HG02763 (cell line): ENCODE data around the gene COL6A5.
"Not testable (repeated sequence)": the region's sequence is repeated elsewhere in the genome, so short reads cannot be mapped to it uniquely, and the experiment has no call there.

Source experiments
- ATAC-seq: cut with Tn5 transposase; IDR thresholded peaks from one replicate; pipeline ENCODE4 v1.9.1; 2021; ENCODE audit warnings: mild to moderate bottlenecking, moderate library complexity; ENCODE audit not compliant: unreplicated experiment

Gene COL6A5

DNA sequence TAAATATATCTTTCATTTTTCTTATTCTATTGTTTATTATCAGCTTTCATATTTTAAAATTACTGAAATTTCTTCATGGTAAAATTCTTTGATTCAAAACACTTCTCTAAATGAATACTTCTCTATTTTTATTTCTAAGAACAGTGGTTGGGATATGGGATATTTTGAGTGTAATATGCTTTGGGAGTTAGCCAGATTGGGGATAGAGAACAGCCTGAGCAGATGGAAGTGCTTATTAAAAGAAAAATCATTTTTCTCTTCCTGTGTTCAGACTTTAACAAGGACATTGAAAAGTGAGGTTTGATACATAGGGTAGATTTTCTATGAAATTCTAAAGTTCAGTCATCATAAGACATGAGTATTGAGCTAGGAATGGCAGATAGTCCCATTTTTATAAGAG is 84.8 kb downstream of the COL6A5 start:
- ATAC-seq, result no peak

DNA sequence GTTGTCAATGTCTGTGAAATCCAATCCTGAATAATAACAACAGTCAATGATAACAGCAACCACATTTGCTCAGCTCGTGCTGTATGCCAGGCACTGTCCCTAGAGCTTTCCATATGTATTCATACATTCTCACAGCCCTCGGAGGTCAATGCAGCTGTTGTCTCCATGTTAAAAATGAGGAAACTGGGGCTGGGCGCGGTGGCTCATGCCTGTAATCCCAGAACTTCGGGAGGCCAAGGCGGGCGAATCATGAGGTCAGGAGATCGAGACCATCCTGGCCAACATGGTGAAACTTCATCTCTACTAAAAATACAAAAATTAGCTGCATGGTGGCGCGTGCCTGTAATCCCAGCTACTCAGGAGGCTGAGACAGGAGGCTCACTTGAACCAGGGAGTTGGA is 86.6 kb downstream of the COL6A5 start:
- ATAC-seq, result not testable (repeated sequence)

GRCh38 chr3:130433306-130433705 is 87.8 kb downstream of the COL6A5 start:
- no peak for ATAC-seq

- no peak for ATAC-seq
These were observed 96.8 kb downstream of the COL6A5 start for GRCh38 chr3:130442284-130442683.

- not testable (repeated sequence) for ATAC-seq
These were observed 101.4 kb downstream of the COL6A5 start for GRCh38 chr3:130446840-130447239.

GRCh38 chr3:130448155-130448554 is 102.7 kb downstream of the COL6A5 start:
- ATAC-seq, result not testable (repeated sequence)

GRCh38 chr3:130456540-130456939 is 111.1 kb downstream of the COL6A5 start:
- ATAC-seq, result no peak

- no peak for ATAC-seq
These were observed 112.2 kb downstream of the COL6A5 start for GRCh38 chr3:130457671-130458070.

DNA sequence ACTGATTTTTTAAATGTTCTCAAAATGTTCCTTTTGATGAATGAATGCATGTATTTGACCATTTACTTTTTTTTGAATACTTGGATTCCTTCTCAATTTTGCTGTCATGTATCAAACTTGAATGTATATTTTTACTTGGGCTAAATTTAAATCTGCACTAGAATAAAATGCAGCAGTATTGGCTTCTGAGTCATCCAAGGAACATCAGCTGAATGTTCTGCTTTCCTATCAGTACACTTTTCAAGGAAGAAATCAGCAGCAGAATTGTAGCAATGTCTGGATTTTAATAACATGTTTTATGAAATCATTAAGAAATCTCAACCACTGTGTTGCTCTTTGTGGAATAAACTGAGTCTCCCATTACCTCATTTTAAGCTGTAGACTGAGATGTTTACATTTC is 114.5 kb downstream of the COL6A5 start:
- no peak for ATAC-seq

DNA sequence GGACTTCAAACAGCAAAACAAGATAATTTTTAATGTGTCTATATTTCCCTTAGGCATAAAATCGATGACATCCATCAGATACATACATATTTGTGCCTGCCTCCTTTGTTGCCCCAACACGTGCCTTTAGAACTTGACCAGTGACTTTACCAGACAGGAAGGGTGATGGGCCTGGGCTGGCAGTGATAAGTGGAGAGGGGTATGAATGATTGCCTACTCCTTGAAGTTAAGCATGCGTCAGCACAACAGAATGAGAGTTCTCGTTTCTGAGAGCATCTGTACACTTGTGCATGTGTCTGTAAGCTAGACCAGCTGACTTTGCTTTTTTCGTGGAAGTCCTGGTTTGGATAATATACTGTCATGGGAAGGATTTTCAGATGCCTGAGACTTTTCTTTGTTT is 116.6 kb downstream of the COL6A5 start:
- ATAC-seq, result no peak

DNA sequence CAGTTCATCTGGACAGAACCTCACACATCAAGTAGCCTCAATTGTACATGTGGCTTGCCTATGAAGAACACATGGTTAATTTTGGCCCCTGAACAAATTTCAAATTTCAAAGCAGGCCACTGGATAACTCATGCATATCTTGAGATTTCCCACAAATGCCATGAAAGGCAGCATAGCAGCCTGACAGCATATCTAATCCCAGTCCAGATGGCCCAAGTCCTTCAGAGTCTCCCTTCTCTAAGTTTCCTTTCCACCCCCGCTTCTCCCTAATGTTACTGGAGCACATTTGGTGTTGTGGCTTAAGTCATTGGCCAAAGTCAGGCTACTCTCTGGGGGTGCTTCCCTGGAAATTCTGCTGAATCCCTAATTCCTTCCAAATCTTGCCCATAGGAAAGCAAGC is 117.7 kb downstream of the COL6A5 start:
- ATAC-seq, result no peak

GRCh38 chr3:130465521-130465920 is 120.0 kb downstream of the COL6A5 start:
- no peak for ATAC-seq

- no peak for ATAC-seq
These were observed 122.8 kb downstream of the COL6A5 start for GRCh38 chr3:130468311-130468710.

DNA sequence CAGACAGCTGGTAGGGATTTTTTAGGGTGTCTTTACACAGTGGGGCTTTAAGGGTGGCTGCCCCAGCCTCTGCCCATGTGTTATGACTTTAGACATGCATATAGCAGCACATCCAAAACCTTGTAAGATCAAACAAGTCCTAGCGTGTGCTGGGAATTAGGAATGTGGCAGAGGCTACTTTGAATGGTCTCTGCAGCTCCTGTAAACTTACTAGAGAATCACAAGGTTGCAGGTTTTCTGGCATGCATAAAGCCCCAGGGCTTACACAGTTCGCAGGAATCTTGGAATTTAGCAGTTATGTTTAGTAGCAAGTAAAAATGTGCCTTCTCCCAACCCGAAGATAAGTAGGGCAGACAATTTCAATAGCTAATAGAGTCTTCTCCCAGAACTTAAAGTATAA is 124.7 kb downstream of the COL6A5 start:
- no peak for ATAC-seq

DNA sequence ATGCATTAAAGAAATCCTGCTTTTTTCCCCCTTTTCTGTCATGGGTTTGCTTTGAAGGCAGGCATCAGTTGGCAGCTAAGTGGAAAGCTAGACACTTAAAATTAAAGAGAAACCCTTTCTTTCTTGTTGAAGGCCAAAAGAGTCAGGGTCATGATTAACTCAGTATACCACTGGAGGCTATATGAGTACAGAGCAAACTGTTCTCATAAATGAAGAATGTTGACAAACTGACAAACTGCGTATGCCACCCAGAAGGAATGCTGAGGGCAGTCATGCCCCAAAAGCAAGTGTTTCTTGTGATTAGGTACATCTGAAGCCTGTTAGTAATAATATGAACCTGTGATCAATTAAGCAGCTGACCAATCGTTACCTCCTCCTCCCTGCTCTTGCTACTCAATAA is 127.9 kb downstream of the COL6A5 start:
- no peak for ATAC-seq

DNA sequence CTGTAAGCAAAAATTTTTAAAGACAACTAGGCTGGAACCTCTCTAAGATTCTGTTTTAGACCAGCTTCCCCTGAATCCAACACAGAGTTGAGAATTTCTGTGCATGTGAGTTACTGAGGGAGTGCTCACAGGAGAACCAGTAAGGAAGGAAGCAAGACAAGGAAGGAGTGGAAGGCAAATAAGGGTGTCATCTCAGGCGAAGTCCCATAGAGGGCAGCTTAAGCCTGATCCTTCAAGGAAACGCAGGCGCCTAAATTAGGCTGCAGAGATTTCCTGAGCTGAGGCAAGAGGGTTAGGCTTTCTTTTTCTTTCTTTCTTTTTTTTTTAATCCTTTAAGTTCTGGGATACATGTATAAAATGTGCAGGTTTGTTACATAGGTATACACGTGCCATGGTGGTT is 135.3 kb downstream of the COL6A5 start:
- ATAC-seq, result no peak

DNA sequence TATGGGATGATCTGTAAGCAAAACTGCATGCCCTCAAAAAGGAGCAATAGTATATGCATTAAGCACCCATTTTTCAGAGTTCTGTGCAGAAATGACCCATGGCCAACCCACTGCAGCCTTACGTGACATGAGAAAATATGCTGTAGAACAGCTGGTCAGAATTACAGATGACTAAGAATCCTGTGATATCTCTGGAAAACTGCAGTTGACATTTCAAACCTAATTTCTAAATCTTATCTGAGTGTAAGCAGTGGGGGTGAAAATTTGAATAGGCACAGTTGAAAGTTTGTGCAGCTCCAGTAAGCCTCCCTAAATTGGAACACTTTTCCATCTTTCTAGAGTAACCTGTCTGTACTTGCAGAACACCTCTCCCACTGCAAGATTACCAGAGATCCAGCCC is 142.8 kb downstream of the COL6A5 start:
- no peak for ATAC-seq

DNA sequence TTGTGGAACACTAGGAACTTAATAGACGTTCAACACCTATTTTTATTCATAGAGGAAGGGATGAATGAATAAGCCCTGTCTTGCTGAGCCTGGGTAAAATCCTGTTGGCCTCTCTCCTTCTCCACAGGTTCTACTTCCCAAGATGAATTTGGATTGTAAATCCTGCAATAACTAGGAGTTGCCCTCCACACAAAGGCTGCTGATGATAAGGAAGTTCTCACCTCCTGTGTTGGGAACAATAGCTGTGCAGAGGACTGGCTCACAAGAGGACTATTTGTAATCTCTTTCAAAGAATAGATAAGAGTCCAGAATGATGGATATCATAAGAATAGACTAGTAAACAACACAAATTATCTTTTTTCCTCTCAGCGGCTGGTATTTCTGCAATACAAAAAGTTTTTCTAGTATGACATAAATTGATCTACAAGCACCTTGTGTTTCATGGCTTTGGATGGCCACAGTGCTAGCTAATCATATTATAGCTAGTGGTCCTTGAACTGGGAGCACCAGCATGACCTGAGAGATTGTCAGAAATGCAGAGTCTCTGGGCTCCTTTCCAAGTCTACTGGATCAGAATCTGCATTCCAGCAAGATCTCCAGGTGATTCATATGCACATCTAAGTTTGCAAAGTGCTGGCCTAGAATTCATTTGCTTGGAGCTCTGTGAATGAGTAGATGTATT is 143.4 kb downstream of the COL6A5 start:
- ATAC-seq, result no peak

- ATAC-seq, result no peak
These were observed 144.8 kb downstream of the COL6A5 start for GRCh38 chr3:130490241-130490640.

DNA sequence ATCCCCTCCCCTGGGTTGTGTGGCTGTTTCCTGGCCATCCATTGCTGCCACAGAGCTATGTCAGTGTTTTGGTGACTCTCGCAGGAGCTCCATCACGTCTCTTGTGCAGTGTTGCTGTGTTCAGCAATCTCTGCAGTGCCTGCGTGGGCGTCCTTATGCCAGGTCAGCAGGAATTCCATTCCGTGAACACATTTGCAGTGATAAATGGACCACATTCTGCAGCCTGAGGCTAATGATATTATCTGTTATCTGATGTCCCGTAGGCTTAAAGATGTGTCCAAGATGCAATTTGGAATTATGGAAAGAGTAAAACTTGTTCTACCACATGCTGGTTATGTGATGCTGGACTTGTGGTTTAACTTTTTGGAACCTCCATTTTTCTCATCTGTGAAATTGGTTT is 146.0 kb downstream of the COL6A5 start:
- no peak for ATAC-seq

DNA sequence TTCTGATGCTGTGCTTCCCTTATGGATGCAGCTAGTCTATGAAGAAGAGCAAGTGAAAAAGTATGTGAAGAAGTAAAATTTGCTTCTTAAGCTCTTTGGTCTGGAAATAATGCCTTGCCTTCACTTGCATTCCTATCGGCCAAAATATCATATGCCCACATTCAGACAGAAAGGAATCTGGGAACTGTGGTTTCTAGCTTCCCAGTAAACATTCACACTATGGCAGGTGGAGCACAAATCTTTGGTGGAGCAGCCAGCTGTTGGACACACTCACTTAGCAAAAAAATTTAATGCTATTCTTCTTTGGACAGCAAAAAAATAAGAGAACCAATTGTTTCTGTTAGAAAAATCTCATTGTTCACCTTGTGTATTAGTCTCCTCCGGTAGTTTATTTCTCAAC is 159.2 kb downstream of the COL6A5 start:
- no peak for ATAC-seq

DNA sequence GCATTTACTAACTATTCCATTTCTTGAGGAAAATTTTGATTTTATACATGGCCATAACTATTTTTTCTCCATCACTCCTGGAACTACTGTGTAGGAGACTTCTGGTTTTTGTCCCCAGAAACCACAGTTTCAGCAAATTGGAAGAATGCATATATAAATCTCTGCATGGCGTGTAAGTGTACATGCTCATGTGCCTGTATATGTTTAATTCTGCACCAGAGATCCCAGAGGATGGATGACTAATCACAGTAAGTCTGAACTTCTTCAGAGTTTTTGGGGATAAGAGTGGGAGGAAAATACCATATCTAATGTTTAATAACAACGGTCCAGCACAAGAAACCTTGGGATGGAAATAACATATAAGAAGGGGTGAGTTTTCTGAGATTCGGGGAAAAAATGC is 160.6 kb downstream of the COL6A5 start:
- ATAC-seq, result no peak

GRCh38 chr3:130507746-130508145 is 162.3 kb downstream of the COL6A5 start:
- ATAC-seq, result no peak
